IMR-90 (cell line): ENCODE results near the gene DYSF. TPM values are rescaled to one million over a fixed set of nuclear protein-coding genes. Genes with fewer than 3 reads are reported as not detected.

Experiments
- ATAC-seq: fragments of 200-7000 bp; cut with Tn5 transposase; 2 replicates; pipeline ENCODE4 v1.9.1; 2020; ENCODE audit warnings: low read depth, mild to moderate bottlenecking, moderate library complexity
- BruUV-seq: library from RNA; stranded (reverse); fragments of 400-500 nt; replicated peaks from 2 replicates; lab custom pipeline; 2021; lab: Mats Ljungman, UMichigan
- CTCF ChIA-PET: fragments of 300-600 bp; formaldehyde crosslinking; extraction: SDS; loops from one replicate; lab custom pipeline; 2021; ENCODE audit warnings: antibody characterized with exemption; lab: Yijun Ruan, JAX
- POLR2A ChIA-PET: fragments of 300-600 bp; sonication (Branson Sonifier 250); formaldehyde crosslinking; loops from one replicate; lab custom pipeline; 2022; ENCODE audit warnings: antibody characterized with exemption; ENCODE audit not compliant: unreplicated experiment; lab: Charles Lee
- DNase-seq: peaks from one replicate; pipeline ENCODE4 v3.0.0; 2013
- H2AFZ ChIP-seq: replicated peaks from 2 replicates; pipeline ENCODE3; 2013; ENCODE audit warnings: low read length, mild to moderate bottlenecking; ENCODE audit not compliant: poor library complexity
- H2AK5ac ChIP-seq: 2 replicates; pipeline ENCODE4 v1.6.1; 2013; ENCODE audit warnings: low read depth, low read length, inconsistent platforms
- H2AK9ac ChIP-seq: replicated peaks from 2 replicates; pipeline ENCODE3; 2013; ENCODE audit warnings: mild to moderate bottlenecking, low read depth, low read length, moderate library complexity; ENCODE audit not compliant: poor library complexity
- H2BK120ac ChIP-seq: 2 replicates; pipeline ENCODE4 v1.6.1; 2013; ENCODE audit warnings: low read depth, low read length, inconsistent platforms
- H2BK15ac ChIP-seq: 3 replicates; pipeline ENCODE4 v1.6.1; 2013; ENCODE audit warnings: low read depth, low read length, inconsistent platforms
- H2BK20ac ChIP-seq: 2 replicates; pipeline ENCODE4 v1.6.1; 2013; ENCODE audit warnings: low read depth, mild to moderate bottlenecking, inconsistent platforms, low read length, moderate library complexity
- H2BK5ac ChIP-seq: 2 replicates; pipeline ENCODE4 v1.6.1; 2013; ENCODE audit warnings: mild to moderate bottlenecking, low read depth, low read length, inconsistent platforms; ENCODE audit not compliant: poor library complexity, severe bottlenecking
- H3K14ac ChIP-seq: replicated peaks from 2 replicates; pipeline ENCODE4 v1.6.1; 2013; ENCODE audit warnings: low read depth, low read length, inconsistent platforms
- H3K18ac ChIP-seq: 2 replicates; pipeline ENCODE4 v1.6.1; 2013; ENCODE audit warnings: low read depth, low read length, control low read depth
- H3K23ac ChIP-seq: 2 replicates; pipeline ENCODE4 v1.6.1; 2013; ENCODE audit warnings: low read depth, low read length, inconsistent platforms
- H3K27ac ChIP-seq: 2 replicates; pipeline ENCODE4 v1.5.1; 2013; ENCODE audit warnings: mild to moderate bottlenecking, control low read depth, low read length; ENCODE audit not compliant: insufficient read depth
- H3K27me3 ChIP-seq: 2 replicates; pipeline ENCODE4 v1.6.1; 2013; ENCODE audit warnings: low read length; ENCODE audit not compliant: control insufficient read depth, insufficient read depth
- H3K36me3 ChIP-seq: 2 replicates; pipeline ENCODE4 v1.6.1; 2013; ENCODE audit warnings: low read length, mixed read lengths; ENCODE audit not compliant: control insufficient read depth, insufficient read depth
- H3K4ac ChIP-seq: 2 replicates; pipeline ENCODE4 v1.6.1; 2013; ENCODE audit warnings: low read depth, low read length, inconsistent platforms
- H3K4me1 ChIP-seq: 2 replicates; pipeline ENCODE4 v1.6.1; 2013; ENCODE audit warnings: low read length, mixed read lengths; ENCODE audit not compliant: control insufficient read depth, insufficient read depth
- H3K4me2 ChIP-seq: 2 replicates; pipeline ENCODE4 v1.6.1; 2013; ENCODE audit warnings: low read depth, mild to moderate bottlenecking, control low read depth, low read length, moderate library complexity
- H3K4me3 ChIP-seq: 2 replicates; pipeline ENCODE4 v1.5.1; 2013; ENCODE audit warnings: low read depth, mild to moderate bottlenecking, control low read depth, low read length, moderate library complexity; ENCODE audit not compliant: insufficient read depth
- H3K56ac ChIP-seq: 2 replicates; pipeline ENCODE4 v1.6.1; 2013; ENCODE audit warnings: low read length, inconsistent platforms; ENCODE audit not compliant: insufficient read depth; ENCODE audit errors: extremely low read depth
- H3K79me1 ChIP-seq, 2 experiments: 2 replicates each; pipeline ENCODE4 v1.6.1; 2013; ENCODE audit warnings: low read length in 2 of 2, inconsistent platforms in 1 of 2, low read depth in 1 of 2
- H3K9ac ChIP-seq: 2 replicates; pipeline ENCODE4 v1.6.1; 2013; ENCODE audit warnings: low read depth, low read length, control low read depth
- H3K9me1 ChIP-seq: 2 replicates; pipeline ENCODE4 v1.6.1; 2013; ENCODE audit warnings: low read length, inconsistent platforms; ENCODE audit not compliant: insufficient read depth
- H3K9me3 ChIP-seq: 2 replicates; pipeline ENCODE4 v1.6.1; 2013; ENCODE audit warnings: low read length; ENCODE audit not compliant: control insufficient read depth, insufficient read depth
- H4K20me1 ChIP-seq: 2 replicates; pipeline ENCODE4 v1.6.1; 2013; ENCODE audit warnings: low read length, inconsistent platforms; ENCODE audit not compliant: insufficient read depth
- H4K5ac ChIP-seq: 2 replicates; pipeline ENCODE4 v1.6.1; 2013; ENCODE audit warnings: mild to moderate bottlenecking, low read depth, low read length, control low read depth
- H4K8ac ChIP-seq, 2 experiments: 2 replicates each; pipeline ENCODE4 v1.6.1; 2013; ENCODE audit warnings: low read depth in 2 of 2, low read length in 2 of 2, control low read depth in 1 of 2, inconsistent platforms in 1 of 2
- H4K91ac ChIP-seq: 2 replicates; pipeline ENCODE4 v1.6.1; 2013; ENCODE audit warnings: low read depth, low read length, inconsistent platforms; ENCODE audit not compliant: insufficient read depth
- MAZ ChIP-seq: IDR thresholded peaks from 2 replicates; pipeline ENCODE4 v1.6.1; 2012; ENCODE audit warnings: low read depth, mild to moderate bottlenecking, low read length, improper control_type of control experiment, moderate library complexity, borderline replicate concordance
- WGBS, 2 experiments: methylation state at CpG; one replicate each; pipeline versions ENCODE4 v1.1.5 to v1.1.7; 2013; ENCODE audit warnings: missing lambda C conversion rate in 2 of 2; ENCODE audit not compliant: insufficient read length in 1 of 2; ENCODE audit errors: extremely low coverage in 2 of 2; 5-methylcytosine and 5-hydroxymethylcytosine counted together
- dilution Hi-C: fragments of 300-500 bp; cut with HindIII; formaldehyde crosslinking; loops from one replicate; pipeline ENCODE4 v1.14.3; 2018; ENCODE audit warnings: low sequenced_read_pairs; ENCODE audit not compliant: unreplicated experiment
- in situ Hi-C: fragments of 300-500 bp; cut with MboI; formaldehyde crosslinking; loops from 3 replicates; pipeline ENCODE4 v1.14.3; 2019; ENCODE audit warnings: low sequenced_read_pairs, inconsistent platforms, mixed read lengths
- intact Hi-C: fragments of 100-400 bp; cut with micrococcal nuclease; formaldehyde crosslinking; loops from 2 replicates; pipeline ENCODE4 v1.10.0; 2022
- polyA plus RNA-seq, 3 experiments: library from polyadenylated mRNA; depleted of rRNA; stranded (reverse); fragments of >200 nt; gene quantifications; 2 replicates each; pipeline ENCODE4 v1.2.3, GENCODE V29; 2012; ENCODE audit warnings: low replicate concordance in 1 of 3
- total RNA-seq: library from RNA; depleted of rRNA; stranded (reverse); fragments of >200 nt; gene quantifications from 2 replicates; pipeline ENCODE4 v1.2.3, GENCODE V29; 2012

The DYSF gene
- total and polyA plus RNA-seq, 2 of the 4 experiments (the other 2 are of a cell fraction): 0.09 to 0.18 TPM

DNA sequence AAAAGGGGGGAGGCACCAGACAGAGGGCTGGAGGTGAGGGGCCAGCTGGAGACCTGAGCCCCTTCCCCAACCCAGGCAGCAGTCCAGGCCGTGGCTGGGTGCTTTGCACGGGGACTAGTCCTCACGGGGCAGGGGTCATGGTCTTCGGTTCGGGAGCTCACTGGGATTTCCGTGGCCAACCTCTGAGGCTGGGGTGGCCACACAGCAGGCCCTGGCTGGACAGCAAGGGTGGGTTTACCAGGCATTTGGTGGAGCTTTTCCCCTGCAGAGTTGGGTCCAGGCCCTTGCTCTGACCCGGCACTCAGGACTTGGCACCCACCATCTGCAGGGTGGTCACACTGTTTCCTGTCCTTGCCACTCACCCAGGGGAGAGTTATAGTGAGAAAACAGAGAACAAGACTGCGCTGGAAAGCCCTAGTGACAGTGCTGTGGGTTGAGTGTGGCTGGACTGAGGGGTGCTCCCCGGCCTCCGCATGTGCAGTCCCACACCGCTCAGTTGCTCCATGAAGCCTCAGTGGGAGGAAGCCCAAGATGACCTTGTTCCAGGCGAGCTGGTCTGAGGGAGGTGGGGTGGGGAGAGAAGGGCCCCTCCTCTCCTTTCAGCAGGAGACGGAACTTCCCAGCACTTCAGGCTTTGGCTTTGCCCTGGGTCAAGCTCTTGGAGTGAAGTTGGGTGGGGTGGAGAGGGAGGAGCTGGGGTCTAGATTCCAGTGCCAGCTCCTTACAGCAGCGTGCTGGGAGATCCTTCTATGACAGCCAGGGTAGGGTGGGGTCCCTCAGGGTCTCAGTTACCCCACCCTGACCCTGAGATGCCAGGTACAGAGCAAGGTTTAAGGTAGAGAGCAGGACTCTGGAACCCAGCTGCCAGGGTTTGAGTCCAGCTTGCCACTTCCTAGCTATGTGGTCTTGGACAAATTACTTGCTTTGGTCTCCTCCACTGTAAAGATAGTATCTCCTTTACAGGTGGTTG, 219.8 kb downstream of the DYSF start:
- intact Hi-C loops (no loop called here), in situ Hi-C loops (no loop called here), dilution Hi-C loops (no loop called here)
- no peak overlapping the region for H3K23ac ChIP-seq
- no peak overlapping the region for H4K8ac ChIP-seq
- 92% methylated on average over 6 of the region's 14 CpGs; no CpG with 5 or more reads in 1 of the 2 experiments for WGBS, 2 experiments
- H3K27me3 ChIP-seq: peaks cover 6% of the 10 kb centered on the region
- H3K79me1 ChIP-seq: no peaks in the 10 kb centered on the region
- H2AK5ac ChIP-seq: no peak overlapping the region
- no peak overlapping the region for H3K4ac ChIP-seq
- H2AK9ac ChIP-seq: no peak overlapping the region
- ATAC-seq (no peak), DNase-seq (no peak)
- H3K27ac ChIP-seq: no peak overlapping the region
- no peak overlapping the region for H4K91ac ChIP-seq
- H2BK120ac ChIP-seq: no peak overlapping the region
- peak overlapping the region; percentile 32 for H2AFZ ChIP-seq
- H3K9me3 ChIP-seq: no peaks in the 10 kb centered on the region
- ChIA-PET CTCF (interaction anchor here (1.3 kb wide), 1 partner anchor 125 kb away, joined by 3 read pairs; no protein-coding TSS in a partner anchor), POLR2A (no interaction called here)
- H4K5ac ChIP-seq: no peak overlapping the region
- H2BK20ac ChIP-seq: no peak overlapping the region
- no peak for TF ChIP-seq MAZ
- H3K14ac ChIP-seq: no peak overlapping the region
- H3K56ac ChIP-seq: no peak overlapping the region
- H3K4me1 ChIP-seq: no peaks in the 10 kb centered on the region
- H4K20me1 ChIP-seq: no peaks in the 10 kb centered on the region
- H3K18ac ChIP-seq: no peak overlapping the region
- no peak overlapping the region for H2BK5ac ChIP-seq
- H3K9me1 ChIP-seq: no peaks in the 10 kb centered on the region
- no peaks in the 10 kb centered on the region for H3K36me3 ChIP-seq
- no TSS peak for BruUV-seq
- H2BK15ac ChIP-seq: no peak overlapping the region
- H3K4me3 ChIP-seq: no peak overlapping the region
- no peak overlapping the region for H3K4me2 ChIP-seq
- no peak overlapping the region for H3K9ac ChIP-seq
